GM19463 (cell line): ENCODE data around the gene TSHZ2.

Source experiments
- ATAC-seq: cut with Tn5 transposase; IDR thresholded peaks from one replicate; pipeline ENCODE4 v1.9.1; 2021; ENCODE audit warnings: mild to moderate bottlenecking, moderate library complexity; ENCODE audit not compliant: unreplicated experiment

The TSHZ2 gene

GRCh38 chr20:53190225-53190624 lies 218.1 kb downstream of the TSHZ2 start:
- ATAC-seq = no peak

DNA sequence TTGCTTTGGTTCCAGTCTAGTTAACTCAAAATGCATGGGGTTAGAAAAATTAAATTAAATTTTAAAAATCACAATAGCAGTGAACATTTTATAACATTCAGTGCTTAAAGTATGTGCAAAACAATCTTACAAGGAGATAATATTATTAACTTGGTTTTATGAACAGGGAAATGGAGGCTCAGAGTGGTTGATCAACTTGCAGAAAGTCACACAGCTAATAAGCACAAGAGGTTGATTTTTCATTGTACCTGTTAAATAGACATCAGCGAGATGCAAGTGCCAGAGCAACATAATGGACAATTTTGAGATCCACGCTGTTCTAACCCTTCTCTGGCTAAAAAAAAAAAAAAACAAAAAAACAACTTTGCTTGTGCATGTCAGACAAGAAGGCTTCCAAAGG lies 219.8 kb downstream of the TSHZ2 start:
- ATAC-seq = no peak

DNA sequence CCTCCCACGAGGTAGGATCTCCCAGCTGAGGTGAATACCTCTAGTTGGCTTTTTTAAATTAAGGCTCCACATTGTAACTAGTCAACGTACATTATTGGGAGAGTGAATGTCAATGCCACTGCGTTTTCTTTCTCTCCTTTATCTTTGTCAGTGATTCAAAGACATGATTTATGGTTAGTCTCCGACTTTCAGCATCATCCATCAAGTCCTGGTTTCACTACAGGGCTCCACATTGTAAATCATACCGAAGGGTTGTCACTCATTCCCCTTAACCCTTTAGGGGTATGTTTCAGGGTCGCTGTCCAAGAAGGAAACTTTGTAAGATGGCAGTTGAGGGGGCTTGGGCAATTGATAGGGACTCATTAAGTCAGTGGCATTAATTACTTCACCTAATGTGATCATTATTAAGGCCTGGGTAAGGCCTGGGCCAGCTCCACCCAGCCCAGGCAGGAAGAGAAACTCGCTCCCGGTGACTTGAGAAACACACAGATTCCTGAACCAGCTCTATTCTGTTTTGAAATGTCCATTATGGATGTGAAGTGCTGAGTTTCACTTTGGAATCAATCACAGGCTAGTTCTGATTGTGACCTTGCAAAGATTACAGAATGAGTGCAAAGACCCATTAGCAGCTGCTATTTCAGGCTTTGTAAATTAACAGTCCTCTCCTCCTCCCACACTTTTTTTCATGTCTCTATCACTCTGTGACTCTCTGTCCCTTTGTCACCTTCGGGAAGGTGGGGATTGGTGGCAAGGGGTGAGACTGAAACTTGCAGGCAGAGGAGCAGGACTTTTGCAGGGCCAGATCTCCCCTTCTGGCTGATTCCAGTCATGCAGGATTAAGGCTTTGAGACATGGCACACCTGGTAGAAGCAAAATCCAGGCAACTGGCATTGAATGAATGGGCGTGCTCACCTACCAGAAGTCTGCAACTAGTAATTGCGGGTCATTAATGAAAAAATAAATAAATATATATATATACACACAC lies 222.4 kb downstream of the TSHZ2 start:
- no peak for ATAC-seq

GRCh38 chr20:53195876-53196610 lies 223.9 kb downstream of the TSHZ2 start:
- ATAC-seq = no peak

DNA sequence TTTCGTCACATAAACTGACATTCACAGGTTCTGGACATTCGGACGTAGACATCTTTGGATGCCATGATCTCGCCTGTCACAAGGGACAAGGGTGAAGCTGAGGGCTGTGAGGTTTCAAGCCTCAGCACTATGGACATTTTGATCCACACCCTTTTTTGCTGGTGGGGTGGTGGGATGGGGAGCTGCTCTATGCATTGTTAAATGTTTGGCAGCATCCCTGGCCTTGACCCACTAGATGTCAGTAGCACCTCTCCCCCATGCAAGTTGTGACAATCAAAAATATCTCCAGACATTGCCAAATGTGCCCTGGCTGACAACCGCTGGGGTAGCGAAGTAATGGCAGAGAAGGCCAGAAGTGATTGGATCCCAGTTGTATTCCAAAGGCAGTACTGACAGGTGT lies 229.4 kb downstream of the TSHZ2 start:
- no peak for ATAC-seq

- ATAC-seq = no peak
Measured at GRCh38 chr20:53202777-53203176, 230.6 kb downstream of the TSHZ2 start.

GRCh38 chr20:53205046-53205445 lies 232.9 kb downstream of the TSHZ2 start:
- no peak for ATAC-seq

DNA sequence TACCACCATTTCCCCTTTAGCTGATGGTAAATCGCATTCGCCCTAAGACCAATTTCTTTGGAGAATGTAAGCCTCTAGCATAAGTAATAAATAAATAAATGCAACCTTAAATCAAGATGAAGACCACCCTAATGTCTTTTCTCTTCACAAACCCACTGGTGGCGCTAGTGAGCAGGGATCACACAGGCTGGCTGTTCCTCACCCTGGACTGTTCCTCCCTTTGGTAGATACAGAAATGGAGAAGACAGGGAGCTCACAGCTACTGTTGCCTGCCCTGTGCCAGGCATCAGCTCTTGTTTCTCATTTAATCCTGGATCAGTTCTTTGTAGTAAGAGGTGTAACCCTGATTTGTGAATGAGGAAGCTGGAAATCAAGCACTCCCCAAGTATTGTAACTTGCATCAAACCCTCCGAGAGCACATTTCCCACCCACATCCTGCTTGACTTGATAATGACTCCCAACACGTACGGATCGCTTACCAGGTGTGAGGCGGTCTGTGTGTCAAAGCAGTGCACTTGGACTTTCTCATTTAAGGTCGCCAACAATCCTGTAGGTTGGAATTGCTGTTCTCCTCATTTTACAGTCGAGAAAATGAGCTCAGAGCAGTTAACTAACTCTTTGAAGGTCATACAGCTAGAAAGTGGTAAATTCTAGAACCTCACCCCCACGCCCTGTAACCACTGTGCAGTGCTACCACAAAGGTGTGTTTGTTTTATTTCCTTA lies 236.1 kb downstream of the TSHZ2 start:
- ATAC-seq = no peak

DNA sequence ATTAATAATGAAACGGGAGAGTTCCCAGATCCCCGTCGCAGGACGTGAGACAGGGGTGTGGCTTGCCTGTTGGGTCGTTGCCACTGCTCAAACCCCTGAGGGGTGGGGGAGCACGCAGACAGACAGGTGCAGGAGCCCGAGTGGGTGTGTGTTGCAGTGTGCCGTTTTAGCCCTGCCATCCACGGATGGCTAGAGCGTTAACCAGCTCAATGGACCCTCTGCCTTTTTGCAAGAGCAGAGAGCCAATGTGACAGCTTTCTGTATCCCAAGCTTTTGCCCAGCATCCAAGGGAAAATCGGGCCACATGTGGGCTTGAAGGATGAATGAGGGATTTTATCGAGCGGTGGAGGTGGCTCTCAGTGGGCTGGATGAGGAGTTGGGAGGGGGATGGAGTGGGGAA lies 237.9 kb downstream of the TSHZ2 start:
- no peak for ATAC-seq

DNA sequence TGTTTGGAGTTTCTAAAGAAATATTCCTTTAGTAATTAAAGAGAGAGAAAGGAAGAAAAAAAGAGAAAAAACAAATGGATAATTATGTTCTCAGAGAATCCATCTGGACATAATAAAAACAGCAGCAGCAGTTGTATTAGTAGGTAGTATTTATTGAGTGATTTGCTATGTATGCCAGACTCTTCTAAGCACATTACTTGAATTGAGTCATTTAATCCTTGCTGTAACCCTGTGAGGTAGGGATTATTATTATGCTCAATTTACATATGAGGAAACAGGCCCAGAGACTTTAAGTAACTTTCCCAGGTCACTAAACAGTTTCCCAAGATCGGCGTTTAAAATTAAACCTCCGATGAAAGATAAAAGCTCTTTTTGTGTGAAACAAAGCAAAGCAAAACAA lies 238.8 kb downstream of the TSHZ2 start:
- no peak for ATAC-seq

GRCh38 chr20:53212018-53212417 lies 239.9 kb downstream of the TSHZ2 start:
- ATAC-seq = no peak

DNA sequence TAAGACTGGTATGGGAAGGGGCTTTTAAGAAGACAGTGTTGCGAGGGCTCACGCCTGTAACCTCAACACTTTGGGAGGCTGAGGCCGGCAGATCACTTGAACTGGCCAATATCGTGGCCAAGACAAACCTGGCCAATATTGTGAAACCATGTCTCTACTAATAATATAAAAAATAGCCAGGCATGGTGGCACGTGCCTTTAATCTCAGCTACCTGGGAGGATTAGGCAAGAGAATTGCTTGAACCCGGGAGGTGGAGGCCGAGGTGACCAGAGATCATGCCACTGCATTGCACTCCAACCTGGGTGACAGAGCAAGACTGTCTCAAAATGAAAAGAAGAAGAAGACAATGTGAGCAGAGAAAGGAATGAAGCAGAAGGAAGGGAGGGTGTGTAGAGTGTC lies 242.2 kb downstream of the TSHZ2 start:
- no peak for ATAC-seq

- no peak for ATAC-seq
Measured at GRCh38 chr20:53215166-53215565, 243.0 kb downstream of the TSHZ2 start.

GRCh38 chr20:53216478-53216855 lies 244.3 kb downstream of the TSHZ2 start:
- ATAC-seq = no peak

GRCh38 chr20:53216856-53217576 lies 244.9 kb downstream of the TSHZ2 start:
- ATAC-seq = peak; percentile 81

DNA sequence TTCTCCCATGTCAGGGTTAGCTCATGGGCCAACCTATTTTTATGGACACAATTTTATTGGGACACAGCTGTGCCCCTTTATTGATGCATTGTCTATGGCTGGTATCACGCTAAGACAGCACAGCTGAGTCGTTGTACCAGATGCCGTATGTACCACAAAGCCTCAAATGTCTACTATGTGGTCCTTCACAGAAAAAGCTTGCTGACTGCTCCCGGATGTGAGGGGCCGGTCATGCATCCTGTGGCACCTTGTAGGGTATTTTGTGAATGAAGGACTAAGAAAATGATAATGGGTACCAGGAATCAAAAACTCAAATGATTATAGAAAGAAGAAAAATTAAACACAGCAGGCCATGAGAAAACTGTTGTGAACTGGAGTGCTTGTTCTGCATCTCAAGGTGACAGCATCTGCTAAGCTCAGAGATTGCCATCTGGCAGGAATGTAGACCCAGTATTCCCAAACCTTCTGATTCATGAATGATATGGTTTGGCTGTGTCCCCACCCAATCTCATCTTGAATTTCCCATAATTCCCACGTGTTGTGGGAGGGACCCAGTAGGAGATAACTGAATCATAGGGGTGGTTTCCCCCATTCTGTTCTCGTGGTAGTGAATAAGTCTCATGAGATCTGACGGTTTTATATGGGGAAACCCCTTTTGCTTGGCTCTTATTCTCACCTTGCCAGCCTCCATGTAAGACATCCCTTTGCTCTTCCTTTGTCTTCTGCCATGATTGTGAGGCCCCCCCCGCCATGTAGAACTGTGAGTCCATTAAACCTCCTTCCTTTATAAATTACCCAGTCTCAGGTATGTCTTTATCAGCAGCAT lies 248.5 kb downstream of the TSHZ2 start:
- no peak for ATAC-seq

GRCh38 chr20:53221731-53222130 lies 249.6 kb downstream of the TSHZ2 start:
- ATAC-seq = no peak

DNA sequence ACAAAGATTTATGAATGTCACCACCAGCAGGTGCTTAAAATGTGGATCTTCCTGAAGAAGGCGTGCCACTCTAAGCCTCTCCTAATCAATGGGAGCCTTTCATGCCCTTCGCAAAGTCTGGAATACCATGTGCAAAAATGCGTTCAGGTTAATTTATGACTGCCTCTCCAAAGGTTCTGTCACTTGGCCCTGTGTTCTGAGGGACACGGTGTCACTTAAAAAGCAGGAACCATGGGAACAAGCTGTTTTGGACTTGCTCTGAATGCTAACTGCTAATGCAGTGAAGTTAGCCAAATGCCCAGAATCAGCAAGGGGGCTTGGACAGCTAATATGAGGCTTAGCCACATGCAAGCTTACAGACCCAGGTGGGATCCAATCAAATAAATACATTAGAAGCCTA lies 250.3 kb downstream of the TSHZ2 start:
- no peak for ATAC-seq

DNA sequence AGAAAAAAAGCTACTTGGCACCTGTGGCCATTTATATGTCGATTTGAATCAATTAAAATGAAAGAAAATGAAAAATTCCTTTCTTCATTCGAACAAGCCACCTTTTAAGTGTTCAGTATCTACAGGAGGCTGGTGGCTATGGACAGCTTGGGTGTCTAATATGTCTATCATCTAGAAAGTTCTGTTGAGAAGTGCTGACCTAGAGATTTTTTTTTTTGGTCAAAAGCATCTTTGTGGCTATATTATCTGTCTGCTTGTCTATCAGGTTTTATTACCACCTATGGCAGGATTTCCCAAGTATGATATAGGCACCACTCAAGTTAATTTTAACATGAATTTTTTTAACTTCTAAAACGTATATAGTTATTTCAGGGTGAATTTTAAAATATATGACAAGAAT lies 250.8 kb downstream of the TSHZ2 start:
- ATAC-seq = no peak

DNA sequence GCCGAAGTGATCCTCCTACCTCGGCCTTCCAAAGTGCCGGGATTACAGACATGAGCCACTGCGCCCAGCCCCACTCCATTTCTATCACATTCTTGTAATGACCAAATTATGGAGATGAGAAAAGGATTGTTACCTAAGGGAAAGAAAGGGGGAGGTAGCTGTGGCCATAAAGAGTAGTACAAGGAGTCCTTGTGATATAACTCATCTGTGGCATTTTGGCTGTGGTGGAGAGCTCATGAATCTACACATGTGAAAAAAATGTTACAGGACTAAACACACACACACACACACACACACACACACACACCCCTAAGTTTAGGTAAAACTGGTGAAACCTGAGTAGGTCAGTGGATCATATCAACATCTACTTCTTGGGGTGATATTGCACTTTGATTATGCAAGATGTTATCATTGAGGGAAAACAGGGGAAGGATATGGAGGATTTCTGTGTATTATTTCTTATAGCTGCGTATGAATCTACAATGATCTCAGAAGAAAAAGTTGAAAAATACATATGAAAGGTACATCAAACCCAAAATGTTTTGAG lies 251.5 kb downstream of the TSHZ2 start:
- no peak for ATAC-seq
